HG02938 (cell line): ENCODE results near the gene SCAI.
"Not testable (repeated sequence)": the region's sequence is repeated elsewhere in the genome, so short reads cannot be mapped to it uniquely, and the experiment has no call there.

Experiments
- ATAC-seq: cut with Tn5 transposase; IDR thresholded peaks from one replicate; pipeline ENCODE4 v1.9.1; 2021; ENCODE audit warnings: mild to moderate bottlenecking, moderate library complexity; ENCODE audit not compliant: unreplicated experiment

SCAI gene

DNA sequence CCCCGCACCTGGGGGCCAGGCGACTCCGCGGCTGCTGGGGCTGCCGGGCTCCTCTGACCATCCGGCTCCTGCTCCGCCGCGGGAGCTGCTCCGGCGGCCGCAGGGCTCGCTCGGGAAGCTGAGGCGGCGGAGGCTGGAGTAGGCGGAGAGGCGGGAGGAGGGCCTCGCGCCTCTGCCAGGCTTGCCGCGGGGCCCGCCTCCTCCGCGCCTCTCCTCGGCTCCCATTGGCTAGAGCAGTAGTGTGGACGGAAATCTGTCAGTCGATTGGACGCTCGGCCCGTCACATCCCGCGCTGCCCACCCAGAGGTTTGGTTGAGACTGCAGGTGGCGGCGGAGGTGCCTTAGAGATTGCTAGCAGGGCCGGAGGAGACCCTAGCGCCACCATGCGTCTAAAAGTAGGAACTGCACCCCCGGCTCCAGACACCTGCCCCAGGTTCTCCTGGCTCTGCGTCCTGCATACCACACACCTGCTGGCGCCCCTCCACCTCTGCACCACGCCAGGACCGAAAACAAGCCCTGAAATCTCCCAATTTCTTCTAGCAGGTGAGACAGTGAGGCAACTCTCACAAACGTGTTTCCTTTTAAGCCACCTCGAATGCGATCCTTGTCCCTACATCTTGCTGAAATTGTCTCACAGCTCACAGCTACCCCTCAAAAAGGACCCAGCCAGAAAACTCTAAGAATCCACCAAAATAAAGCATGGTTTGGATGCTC lies at the start of gene SCAI:
Gene SCAI (minus strand): TSS at position 152 of the 714 bp plus-strand sequence. CDS start 91 bp downstream, at position 61.
- peak; percentile 99 for ATAC-seq

DNA sequence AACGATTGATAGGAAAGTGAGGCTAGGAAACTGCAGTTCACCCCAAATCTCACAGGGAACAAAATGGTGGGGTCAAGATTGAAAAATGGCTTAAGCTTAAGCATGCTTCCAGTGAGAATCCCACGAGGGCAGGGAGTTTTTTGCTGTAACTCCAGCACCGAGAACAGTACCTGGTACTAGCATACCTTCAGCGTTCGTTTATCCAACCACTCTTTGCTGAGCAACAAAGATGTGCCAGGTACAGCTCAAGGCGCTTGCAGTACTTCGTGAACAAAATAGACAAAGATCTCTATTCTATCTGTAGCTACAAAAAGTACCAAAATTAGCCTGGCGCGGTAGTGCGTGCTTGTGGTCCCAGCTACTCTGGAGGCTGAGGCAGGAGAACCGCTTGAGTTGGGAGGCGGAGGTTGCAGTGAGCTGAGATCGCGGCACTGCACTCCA lies 47.1 kb upstream of the SCAI start:
- ATAC-seq, result no peak

DNA sequence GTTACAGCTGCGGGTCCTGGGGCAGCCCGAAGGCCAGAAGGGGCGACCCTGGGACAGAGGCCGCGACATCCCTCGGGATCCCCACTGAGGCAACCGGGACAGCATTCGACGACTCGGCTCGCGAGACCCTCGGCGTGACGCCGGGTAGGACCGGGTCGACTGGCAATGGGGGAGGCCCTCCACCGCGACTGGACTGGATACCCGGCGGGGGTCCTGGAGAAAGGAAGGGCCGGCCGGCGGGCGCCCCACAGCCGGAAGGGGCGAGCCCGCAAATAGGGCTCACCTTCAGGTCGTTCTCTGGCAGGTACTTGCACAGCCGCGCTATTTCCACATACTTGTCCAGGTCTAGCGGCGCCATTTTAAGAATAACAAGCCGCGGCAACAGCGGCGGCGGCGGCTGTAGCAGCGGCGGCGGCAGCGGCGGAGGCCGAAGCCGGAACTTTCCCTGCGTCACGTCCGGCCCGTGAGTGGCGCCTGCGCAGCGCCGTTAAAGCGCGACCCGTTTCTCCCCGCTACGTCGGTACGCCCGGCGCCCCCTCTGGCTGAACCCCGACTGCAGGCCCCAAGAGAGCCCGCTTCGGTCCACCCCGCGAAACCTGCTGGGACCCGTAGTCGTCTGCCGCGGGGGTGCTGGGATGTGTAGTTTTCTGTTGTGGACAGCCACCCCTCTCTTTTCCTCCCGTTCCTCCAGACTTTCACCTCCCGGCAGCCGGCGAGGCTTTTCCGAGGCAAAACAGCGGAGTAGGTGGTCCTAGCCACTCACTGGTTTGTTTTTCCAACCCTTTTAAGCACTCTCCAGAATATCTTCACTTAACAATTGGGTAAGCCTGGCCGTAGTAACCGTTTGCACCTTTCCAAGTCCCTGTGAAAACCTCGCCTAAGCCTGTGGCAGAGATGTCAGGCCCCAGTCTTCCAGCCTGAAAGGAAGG lies 46.3 kb upstream of the SCAI start, which contains the start of gene PPP6C:
Gene PPP6C (minus strand): TSS at position 443 of the 929 bp plus-strand sequence. CDS start 85 bp downstream, at position 358.
- peak; percentile 89 for ATAC-seq

DNA sequence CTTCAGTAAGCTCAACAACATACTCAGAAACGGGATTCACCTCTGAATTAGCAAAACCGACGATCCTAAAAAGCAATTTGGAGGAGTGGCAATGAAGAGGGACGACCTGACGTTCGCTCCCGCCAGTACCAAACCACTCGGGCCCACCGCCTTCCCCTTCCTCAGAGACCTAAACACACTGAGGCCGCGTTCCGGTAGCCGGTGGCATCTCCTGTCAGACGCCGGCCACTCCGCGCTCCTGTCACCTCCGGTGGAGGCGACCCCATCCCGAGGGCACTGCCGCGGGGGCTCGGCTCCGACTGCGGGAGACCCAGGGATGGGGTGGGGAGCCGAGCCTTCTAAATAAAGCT lies 45.7 kb upstream of the SCAI start:
- ATAC-seq, result peak; percentile 24

DNA sequence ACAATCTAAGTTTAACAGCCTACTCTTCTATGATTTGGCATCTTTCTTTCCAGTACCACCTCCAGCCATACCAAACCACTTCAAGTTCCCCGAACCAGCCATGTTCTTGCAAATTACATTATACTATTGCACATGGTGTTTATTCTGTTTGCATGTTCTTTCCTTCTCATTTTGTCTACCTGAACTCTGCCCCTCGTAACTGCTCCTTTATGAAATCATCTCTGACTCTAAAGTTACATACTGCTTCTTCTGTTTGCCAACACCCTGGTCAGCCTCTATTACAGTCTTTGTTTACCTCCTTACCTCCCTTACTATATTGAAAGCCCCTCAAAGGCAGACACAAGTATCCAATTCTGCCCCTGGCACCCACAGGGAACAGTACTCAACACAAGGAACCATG lies 40.2 kb upstream of the SCAI start:
- no peak for ATAC-seq

DNA sequence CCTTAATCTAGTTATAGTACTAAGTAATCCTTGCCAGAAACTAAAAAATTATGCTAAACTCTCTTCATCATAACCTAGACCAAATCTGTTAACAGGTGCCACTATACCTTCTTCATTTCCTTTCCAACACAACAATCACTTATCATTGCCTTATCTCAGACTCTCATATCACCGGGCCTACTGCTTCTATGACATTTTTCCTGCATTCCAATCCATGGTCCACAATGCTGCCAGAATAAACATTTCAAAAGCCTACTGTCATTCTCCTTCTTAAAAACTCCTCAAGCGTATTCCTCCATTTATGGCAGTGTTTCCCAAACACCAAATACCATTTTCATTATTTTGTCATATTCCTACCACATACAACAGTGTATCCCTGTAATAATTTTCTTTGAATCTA lies 39.7 kb upstream of the SCAI start:
- no peak for ATAC-seq

DNA sequence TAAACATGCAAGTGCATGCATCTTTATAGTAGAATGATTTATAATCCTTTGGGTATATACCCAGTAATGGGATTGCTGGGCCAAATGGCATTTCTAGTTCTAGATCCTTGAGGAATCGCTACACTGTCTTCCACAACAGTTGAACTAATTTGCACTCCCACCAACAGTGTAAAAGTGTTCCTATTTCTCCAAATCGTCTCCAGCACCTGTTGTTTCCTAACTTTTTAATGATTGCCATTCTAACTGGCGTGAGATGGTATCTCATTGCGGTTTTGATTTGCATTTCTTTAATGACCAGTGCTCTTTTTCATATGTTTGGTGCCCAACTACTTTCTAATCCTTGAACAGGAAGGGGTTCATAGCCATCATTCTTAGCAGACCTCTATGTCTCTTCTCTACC lies 38.4 kb upstream of the SCAI start:
- not testable (repeated sequence) for ATAC-seq

DNA sequence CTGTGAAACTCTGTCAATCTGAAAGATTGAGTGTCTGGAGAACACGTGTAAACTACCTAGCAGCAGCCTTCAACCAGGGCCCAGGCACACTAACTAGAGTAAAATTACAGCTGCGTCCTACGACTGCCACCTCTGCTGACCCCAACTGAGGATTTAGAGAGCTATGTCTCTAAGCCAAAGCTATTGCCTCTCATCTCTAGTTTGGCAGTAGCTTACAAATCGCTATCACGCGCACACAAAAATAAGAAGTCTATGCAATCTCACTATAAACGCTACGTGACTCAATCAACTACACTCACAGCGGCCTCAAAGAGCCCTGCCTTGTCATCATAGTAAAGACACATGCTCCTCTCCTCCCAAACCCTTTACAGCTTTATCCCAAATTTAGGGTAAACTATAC lies 37.5 kb upstream of the SCAI start:
- no peak for ATAC-seq

DNA sequence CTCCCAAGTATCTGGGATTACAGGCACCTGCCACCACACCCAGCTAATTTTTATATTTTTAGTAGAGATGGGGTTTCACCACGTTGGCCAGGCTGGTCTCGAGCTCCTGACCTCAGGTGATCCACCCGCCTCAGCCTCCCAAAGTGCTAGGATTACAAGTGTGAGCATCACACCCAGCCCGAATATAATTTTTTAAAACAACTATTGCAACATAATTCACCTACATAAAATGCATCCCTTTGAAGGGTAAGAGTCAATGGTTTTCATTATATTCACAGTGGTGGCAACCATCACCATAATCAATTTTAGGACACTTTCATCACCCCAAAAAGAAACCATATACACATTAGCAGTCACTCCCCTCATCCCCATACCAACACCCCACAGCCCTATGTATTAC lies 36.4 kb upstream of the SCAI start:
- not testable (repeated sequence) for ATAC-seq

DNA sequence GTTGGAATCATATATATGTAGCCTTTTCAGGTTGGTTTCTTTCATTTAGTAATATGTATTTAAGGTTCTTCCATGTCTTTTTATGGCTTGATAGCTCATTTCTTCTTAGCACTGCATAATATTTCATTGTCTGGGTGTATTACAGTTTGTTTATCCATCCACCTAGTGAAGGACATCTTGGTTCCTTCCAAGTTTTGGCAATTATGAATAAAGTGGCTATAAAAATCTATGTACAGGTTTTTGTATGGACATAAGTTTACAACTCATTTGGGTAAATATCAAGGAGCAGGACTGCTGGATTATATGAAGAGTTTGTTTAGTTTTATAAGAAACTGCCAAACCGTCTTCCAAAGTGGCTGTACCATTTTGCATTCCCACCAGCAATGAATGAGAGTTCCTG lies 34.6 kb upstream of the SCAI start:
- no peak for ATAC-seq

DNA sequence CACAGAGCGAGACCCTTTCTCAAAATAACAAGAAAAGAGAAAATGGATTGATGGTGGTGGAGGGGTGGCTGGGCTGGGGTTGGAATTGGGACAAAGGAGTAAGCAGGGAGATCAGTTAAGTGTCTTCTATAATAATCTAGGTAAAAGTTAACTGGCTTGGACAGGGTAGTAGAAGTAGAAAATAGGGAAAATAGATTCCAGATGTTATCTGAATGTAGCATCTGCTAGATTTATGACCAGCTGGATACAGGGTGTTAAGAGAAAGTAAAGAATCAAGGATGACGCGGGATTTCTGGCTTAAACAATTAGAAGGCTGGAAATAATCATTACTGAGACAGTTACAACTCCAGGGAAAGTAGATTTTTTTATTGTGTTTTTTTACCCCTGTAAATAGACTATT lies 33.3 kb upstream of the SCAI start:
- no peak for ATAC-seq

DNA sequence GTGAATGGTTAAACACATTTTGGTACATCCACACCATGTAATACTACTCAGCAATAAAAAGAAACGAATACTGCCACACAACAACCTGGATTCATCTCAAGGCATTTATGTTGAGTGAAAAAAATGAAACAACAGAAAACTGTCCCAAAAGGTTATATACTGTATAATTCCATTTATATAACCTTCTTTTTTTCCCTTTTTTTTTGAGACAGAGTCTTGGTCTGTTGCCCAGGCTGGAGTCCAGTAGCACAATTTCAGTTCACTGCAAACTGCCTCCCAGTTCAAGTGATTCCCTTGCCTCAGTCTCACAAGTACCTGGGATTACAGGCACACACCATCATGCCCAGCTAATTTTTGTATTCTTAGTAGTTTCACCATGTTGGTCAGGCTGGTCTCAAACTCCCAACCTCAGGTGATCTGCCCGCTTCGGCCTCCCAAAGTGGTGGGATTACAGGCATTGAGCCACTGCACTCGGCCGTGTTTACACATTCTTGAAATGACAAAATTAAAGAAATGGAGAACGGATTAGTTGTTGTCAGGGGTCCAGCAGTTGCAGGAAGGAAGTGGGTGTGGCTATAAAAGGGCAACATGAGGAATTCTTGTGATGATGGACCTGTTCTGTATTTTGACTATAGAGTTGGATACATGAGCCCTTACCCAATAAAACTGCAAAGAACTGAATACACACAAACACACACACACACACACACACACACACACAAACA lies 28.9 kb upstream of the SCAI start:
- no peak for ATAC-seq

DNA sequence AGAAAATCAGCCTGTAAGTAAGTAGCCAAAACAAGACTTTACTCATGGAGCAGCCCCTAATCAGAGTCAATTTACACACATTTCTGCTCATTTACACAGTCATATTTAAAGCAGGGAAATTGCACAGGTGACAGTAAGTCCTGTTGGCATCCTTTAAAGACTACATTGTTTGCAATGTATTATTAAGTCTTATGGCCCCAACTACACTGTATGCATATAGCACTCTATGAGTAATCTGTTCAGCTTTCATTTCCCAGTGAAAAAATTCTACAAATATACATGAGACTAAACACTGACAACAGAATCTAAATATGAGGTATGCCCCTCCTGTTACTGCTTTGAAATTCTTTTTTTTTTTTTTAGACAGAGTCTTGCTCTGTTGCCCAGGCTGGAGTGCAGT lies 26.6 kb upstream of the SCAI start:
- ATAC-seq, result no peak

DNA sequence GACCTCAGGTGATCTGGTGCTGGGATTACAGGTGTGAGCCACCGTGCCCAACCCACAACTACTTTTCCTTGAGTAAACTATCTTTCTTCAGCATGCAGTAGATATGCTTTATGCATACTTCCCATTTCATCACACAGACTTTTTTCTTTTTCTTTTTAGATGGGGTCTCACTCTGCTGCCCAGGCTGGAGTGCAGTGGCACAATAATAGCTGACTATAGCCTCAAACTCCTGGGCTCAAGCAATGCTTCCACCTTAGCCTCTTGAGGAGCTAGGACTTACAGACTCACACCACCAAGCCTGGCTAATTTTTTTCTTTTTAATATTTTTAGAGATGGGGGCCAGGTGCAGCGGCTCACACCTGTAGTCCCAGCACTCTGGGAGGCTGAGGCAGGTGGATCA lies 23.4 kb upstream of the SCAI start:
- ATAC-seq, result no peak

DNA sequence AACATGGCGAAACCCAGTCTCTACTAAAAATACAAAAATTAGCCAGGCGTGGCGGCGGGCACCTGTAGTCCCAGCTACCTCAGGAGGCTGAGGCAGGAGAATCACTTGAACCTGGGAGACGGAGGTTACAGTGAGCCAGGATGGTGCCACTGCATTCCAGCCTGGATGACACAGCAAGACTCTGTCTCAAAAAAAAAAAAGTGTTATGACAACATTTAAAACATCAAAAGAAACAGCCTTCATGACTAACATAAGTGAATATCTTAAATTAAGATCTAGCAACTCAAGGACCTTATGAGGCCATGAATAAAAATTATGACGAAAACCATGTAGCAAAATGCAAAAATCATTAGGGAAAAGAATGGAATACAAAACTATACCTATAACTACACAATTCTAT lies 19.6 kb upstream of the SCAI start:
- not testable (repeated sequence) for ATAC-seq

DNA sequence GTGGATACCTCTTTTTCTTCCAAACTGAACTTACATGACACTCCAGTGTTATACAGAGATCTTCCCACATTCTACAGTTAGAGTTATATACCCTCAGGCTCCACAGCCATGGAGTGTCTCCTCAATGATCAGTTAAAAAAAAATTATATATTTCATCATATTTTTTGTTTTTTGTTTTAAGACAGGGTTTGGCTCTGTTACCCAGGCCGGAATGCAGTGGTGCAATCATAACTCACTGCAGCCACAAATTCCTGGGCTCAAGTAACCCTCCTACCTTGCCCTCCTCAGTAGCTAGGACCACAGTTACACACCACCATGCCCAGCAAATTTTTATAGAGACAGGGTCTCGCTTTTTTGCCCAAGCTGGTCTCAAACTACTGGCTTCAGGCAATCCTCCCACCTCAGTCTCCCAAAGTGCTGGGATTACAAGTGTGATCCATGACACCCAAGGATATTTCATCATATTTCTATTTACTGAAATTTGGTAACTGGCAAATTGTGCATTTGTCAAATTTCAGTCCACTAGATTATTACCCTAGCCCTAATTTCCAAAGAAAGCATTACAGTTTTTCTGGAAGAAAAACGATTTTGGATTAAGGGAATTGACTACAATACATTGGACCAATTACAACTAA lies 18.1 kb upstream of the SCAI start:
- ATAC-seq, result no peak

DNA sequence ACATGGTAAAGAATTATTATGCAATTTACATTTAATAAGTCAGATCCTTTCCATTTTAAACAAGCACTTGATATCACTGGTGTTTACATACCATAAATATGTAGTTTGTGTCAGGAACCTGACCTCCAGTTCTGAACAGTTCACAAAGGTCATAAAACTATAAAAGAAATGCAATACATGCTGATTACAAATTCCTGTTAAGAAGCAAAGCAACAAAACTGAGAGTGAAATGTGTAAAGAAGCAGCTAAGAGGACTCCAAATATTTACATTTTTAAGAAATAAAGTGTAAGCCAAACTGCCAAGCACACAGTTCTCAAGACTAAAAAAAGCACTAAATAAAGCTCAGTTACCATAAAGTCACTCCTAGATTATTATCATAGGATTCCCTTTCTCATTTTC lies 17.4 kb upstream of the SCAI start:
- ATAC-seq, result no peak

DNA sequence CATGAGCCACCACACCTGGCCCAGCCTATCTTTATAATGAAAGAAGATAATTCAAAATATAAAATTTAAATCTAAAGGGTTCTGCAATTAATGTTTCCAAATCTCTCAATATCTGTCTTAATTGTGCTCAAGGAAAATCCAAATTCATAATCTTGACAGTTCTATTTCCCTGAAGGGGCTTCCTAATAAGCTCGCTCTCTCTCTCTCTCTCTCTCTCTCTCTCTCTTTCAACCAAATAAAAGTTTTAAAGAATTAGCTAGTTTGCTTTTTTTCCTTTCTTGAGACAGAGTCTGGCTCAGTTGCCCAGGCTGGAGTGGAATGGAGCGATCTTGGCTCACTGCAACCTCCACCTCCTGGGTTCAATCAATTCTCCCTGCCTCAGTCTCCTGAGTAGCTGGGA lies 13.2 kb upstream of the SCAI start:
- no peak for ATAC-seq

DNA sequence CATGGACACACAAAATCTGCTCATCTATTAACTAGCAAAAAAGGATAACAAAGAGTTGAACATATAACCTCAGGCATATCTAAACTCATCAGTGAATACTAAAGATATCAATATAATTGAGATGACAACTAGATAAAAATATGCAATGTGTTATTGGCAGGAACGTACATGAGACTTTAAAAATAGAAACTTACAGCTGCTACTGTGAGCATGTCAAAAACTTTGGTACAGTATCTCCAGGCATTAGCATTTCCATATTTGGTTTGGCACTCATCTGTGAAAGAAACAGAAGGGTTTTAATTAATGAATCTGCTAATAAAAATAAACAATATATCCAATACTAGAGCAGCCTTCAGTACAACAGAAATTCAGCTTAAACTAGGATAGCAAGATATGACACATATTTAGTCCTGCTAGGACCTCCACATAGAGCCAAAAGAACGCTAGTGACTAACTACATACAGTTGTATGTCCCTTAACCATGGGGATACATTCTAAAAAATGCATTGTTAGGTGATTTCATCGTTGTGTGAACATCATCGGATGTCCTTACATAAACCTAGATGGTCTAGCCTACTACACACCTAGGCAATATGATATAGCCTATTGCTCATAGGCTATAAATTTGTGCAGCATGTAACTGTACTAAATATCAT lies 10.5 kb upstream of the SCAI start:
- ATAC-seq, result no peak

DNA sequence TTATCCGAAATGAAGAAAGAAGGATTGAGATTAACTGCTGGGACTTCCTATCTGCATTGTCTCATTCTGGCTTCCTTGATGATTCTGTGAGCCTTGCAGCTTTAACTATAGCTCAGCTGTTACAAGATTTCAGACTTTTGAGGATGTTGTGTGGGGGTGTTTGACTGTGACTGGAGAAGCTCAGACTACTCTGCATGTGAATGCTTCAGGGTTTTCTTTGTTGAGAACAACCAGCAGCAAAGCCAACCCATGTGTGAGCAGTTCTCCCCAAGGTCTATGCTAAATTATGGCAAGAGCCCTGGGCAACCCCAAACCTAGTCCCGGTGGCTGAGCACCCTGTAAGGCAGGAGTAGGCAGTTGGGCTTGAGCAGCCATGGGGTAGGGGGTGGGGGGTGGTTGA lies 8.4 kb upstream of the SCAI start:
- ATAC-seq, result no peak
